ENCODE data around the gene ADA.

- TF ChIP-seq, protein P1, sequence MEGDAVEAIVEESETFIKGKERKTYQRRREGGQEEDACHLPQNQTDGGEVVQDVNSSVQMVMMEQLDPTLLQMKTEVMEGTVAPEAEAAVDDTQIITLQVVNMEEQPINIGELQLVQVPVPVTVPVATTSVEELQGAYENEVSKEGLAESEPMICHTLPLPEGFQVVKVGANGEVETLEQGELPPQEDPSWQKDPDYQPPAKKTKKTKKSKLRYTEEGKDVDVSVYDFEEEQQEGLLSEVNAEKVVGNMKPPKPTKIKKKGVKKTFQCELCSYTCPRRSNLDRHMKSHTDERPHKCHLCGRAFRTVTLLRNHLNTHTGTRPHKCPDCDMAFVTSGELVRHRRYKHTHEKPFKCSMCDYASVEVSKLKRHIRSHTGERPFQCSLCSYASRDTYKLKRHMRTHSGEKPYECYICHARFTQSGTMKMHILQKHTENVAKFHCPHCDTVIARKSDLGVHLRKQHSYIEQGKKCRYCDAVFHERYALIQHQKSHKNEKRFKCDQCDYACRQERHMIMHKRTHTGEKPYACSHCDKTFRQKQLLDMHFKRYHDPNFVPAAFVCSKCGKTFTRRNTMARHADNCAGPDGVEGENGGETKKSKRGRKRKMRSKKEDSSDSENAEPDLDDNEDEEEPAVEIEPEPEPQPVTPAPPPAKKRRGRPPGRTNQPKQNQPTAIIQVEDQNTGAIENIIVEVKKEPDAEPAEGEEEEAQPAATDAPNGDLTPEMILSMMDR (IDR thresholded peaks at IDR 0.05; ENCODE audit: borderline replicate concordance, extremely low read depth, low read length, poor library complexity, severe bottlenecking) = no peak
- no peak for TF ChIP-seq EZH2 (IDR thresholded peaks at IDR 0.05; ENCODE audit: borderline replicate concordance, low read depth, low read length, severe bottlenecking)
Measured at GRCh38 chr20:44579313-44580081, 72.0 kb downstream of the ADA start.
